GM12872 (cell line): ENCODE results near the gene UBE3C.

ENCODE experiments used
- CTCF ChIP-seq: IDR thresholded peaks from 3 replicates; pipeline ENCODE4 v1.5.1; 2011; ENCODE audit warnings: low read depth, mild to moderate bottlenecking, low read length, moderate library complexity; ENCODE audit not compliant: insufficient read depth

UBE3C gene

GRCh38 chr7:157188091-157188665, 49.5 kb downstream of the UBE3C start:
- TF ChIP-seq CTCF = no peak

- TF ChIP-seq CTCF = no peak
Observed at GRCh38 chr7:157189405-157189804, 50.7 kb downstream of the UBE3C start.

- TF ChIP-seq CTCF = no peak
Observed at GRCh38 chr7:157192861-157193260, 54.1 kb downstream of the UBE3C start.

GRCh38 chr7:157193274-157193673, 54.5 kb downstream of the UBE3C start:
- TF ChIP-seq CTCF = no peak

GRCh38 chr7:157194948-157195347, 56.2 kb downstream of the UBE3C start:
- no peak for TF ChIP-seq CTCF

- no peak for TF ChIP-seq CTCF
Observed at GRCh38 chr7:157195868-157196267, 57.1 kb downstream of the UBE3C start.

- TF ChIP-seq CTCF = no peak
Observed at GRCh38 chr7:157204134-157204533, 65.4 kb downstream of the UBE3C start.
